ENCODE measurements around the gene GINS1. TPM values are rescaled to one million over a fixed set of nuclear protein-coding genes. Genes with fewer than 3 reads are reported as not detected.

GINS1 gene
- total and polyA plus RNA-seq, 2 of the 13 experiments (the other 11 are each of a cell fraction or from before 2014, with no cell fraction given) = 14.6 to 59.9 TPM

DNA sequence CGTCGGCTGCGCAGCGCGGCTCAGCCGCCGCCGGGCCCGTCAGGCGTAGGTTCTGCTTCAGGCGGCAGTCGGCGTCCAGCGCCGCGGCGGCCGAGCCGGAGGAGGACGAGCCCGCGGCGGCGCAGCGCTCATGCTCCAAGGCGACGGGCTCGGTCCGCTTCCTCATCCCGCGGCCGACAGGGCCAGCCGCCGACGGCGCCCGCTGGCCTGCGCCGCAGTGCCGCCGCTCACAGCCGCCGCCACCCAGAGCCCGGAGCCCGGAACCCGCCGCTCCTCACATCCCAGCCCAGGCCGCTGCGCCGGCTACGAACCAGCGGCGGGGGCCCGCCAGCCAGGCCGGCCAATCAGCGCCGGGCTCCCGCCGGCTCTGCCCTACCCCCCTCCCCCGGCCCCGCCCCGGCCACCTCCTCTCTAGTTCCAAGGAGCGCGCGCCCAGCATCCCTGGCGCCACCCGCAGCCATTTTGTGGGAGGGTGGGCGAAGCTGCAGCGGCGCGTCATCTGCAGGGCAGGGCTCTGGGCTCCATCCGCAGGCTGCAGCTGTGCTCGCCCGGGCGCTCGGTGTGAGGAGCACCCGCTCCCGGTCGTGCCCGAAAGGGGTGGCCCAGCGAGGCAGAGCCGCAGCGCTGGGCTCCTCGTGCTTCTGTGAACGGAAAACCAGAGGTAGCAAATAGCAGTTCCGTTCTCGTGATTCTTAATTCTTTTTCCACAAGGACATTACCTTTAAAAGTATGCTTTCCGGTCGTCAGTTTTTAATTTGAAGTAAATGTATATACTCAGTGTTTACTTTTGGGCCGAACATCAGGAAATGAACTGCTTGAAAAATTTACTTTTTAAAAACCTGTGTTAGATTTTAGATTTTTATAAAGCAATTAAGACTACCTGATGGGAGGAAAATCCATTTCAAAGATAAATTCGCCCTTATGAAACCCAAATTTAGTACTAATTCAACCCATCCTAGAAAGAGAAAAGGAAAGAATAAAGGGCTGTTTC, 16.6 kb upstream of the GINS1 start, which contains the start of gene ABHD12 (continued):
- TF ChIP-seq PAXIP1 (CRISPR knock-in tag; conservative IDR thresholded peaks at IDR 0.05) (peak; percentile 69), WIZ (CRISPR knock-in tag; IDR thresholded peaks at IDR 0.05) (peak; percentile 27; the same call in 1 of the 2 replicates), ZNF768 (CRISPR knock-in tag; IDR thresholded peaks at IDR 0.05) (peak; percentile 82), RFX5 (IDR thresholded peaks at IDR 0.05; ENCODE audit: low read depth, low read length) (peak; percentile 70), SRSF4 (IDR thresholded peaks at IDR 0.05; ENCODE audit: low read depth, low read length, poor library complexity, severe bottlenecking) (no peak), SPEN (CRISPR knock-in tag; IDR thresholded peaks at IDR 0.05; ENCODE audit: low read depth) (peak; percentile 86), ZNF839 (CRISPR knock-in tag; IDR thresholded peaks at IDR 0.05; ENCODE audit: borderline replicate concordance) (peak; percentile 95), CERS6 (CRISPR knock-in tag; IDR thresholded peaks at IDR 0.05) (peak; percentile 76; the same call in 1 of the 2 replicates), BHLHE40 (IDR thresholded peaks at IDR 0.05; ENCODE audit: low read length) (peak; percentile 8; the same call in 1 of the 2 replicates), SP1 (IDR thresholded peaks at IDR 0.05) (no peak), SP1 (CRISPR knock-in tag; IDR thresholded peaks at IDR 0.05) (peak; percentile 95)
- TF ChIP-seq, protein P1, sequence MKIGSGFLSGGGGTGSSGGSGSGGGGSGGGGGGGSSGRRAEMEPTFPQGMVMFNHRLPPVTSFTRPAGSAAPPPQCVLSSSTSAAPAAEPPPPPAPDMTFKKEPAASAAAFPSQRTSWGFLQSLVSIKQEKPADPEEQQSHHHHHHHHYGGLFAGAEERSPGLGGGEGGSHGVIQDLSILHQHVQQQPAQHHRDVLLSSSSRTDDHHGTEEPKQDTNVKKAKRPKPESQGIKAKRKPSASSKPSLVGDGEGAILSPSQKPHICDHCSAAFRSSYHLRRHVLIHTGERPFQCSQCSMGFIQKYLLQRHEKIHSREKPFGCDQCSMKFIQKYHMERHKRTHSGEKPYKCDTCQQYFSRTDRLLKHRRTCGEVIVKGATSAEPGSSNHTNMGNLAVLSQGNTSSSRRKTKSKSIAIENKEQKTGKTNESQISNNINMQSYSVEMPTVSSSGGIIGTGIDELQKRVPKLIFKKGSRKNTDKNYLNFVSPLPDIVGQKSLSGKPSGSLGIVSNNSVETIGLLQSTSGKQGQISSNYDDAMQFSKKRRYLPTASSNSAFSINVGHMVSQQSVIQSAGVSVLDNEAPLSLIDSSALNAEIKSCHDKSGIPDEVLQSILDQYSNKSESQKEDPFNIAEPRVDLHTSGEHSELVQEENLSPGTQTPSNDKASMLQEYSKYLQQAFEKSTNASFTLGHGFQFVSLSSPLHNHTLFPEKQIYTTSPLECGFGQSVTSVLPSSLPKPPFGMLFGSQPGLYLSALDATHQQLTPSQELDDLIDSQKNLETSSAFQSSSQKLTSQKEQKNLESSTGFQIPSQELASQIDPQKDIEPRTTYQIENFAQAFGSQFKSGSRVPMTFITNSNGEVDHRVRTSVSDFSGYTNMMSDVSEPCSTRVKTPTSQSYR (CRISPR knock-in tag; IDR thresholded peaks at IDR 0.05; ENCODE audit: borderline replicate concordance) = peak; percentile 77; the same call in 1 of the 2 replicates
- TF ChIP-seq, protein P2, sequence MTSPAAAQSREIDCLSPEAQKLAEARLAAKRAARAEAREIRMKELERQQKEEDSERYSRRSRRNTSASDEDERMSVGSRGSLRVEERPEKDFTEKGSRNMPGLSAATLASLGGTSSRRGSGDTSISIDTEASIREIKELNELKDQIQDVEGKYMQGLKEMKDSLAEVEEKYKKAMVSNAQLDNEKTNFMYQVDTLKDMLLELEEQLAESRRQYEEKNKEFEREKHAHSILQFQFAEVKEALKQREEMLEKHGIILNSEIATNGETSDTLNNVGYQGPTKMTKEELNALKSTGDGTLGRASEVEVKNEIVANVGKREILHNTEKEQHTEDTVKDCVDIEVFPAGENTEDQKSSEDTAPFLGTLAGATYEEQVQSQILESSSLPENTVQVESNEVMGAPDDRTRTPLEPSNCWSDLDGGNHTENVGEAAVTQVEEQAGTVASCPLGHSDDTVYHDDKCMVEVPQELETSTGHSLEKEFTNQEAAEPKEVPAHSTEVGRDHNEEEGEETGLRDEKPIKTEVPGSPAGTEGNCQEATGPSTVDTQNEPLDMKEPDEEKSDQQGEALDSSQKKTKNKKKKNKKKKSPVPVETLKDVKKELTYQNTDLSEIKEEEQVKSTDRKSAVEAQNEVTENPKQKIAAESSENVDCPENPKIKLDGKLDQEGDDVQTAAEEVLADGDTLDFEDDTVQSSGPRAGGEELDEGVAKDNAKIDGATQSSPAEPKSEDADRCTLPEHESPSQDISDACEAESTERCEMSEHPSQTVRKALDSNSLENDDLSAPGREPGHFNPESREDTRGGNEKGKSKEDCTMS (CRISPR knock-in tag; conservative IDR thresholded peaks at IDR 0.05) = 0 out of 2 replicates have a peak, but pooled peaks have one; percentile 75

Data from HepG2 (cell line).